Measurements from ENCODE around the gene LYRM4. TPM values are rescaled to one million over a fixed set of nuclear protein-coding genes. Genes with fewer than 3 reads are reported as not detected.

Gene LYRM4
- total RNA-seq, 1 experiment from 2014 or later = 44.3 TPM

- H2BK120ac ChIP-seq (ENCODE audit: low read depth, low read length, poor library complexity, severe bottlenecking) = no peak overlapping the region
- WGBS (ENCODE audit: extremely low coverage, insufficient read length, low lambda C conversion rate) = no CpG with 5 or more reads among the region's 4 CpGs
- no peak overlapping the region for H4K5ac ChIP-seq (ENCODE audit: insufficient read length, low read depth, low read length)
- Mint-ChIP-seq H3K9me3 (no peaks in the 10 kb centered on the region), H3K4me1 (peaks cover 6 to 25% of the 10 kb centered on the region in 2 experiments), H3K27ac (no peak overlapping the region), H3K36me3 (ENCODE audit: insufficient read depth in 1 of 3, low read depth in 3 of 3) (no peaks in the 10 kb centered on the region; a peak in 1 of 7 replicates), H3K4me3 (no peak overlapping the region), H3K27me3 (ENCODE audit: low read depth) (no peaks in the 10 kb centered on the region)
- H3K9ac ChIP-seq (ENCODE audit: extremely low read depth, insufficient read length, low read length) = no peak overlapping the region
- H2AFZ ChIP-seq (ENCODE audit: low read length) = no peak overlapping the region
- no peak overlapping the region for H3K4ac ChIP-seq (ENCODE audit: low read depth, low read length)
- no peak for DNase-seq
- no peaks in the 10 kb centered on the region for H3K9me3 ChIP-seq (ENCODE audit: control insufficient read depth, low read depth, low read length)
- no peak overlapping the region for H2BK5ac ChIP-seq (ENCODE audit: insufficient read length, low read length)
- no peak overlapping the region for H3K56ac ChIP-seq (ENCODE audit: insufficient read length, low read depth, low read length)
- TF ChIP-seq, protein P1, sequence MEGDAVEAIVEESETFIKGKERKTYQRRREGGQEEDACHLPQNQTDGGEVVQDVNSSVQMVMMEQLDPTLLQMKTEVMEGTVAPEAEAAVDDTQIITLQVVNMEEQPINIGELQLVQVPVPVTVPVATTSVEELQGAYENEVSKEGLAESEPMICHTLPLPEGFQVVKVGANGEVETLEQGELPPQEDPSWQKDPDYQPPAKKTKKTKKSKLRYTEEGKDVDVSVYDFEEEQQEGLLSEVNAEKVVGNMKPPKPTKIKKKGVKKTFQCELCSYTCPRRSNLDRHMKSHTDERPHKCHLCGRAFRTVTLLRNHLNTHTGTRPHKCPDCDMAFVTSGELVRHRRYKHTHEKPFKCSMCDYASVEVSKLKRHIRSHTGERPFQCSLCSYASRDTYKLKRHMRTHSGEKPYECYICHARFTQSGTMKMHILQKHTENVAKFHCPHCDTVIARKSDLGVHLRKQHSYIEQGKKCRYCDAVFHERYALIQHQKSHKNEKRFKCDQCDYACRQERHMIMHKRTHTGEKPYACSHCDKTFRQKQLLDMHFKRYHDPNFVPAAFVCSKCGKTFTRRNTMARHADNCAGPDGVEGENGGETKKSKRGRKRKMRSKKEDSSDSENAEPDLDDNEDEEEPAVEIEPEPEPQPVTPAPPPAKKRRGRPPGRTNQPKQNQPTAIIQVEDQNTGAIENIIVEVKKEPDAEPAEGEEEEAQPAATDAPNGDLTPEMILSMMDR (conservative IDR thresholded peaks at IDR 0.05) = no peak
- no peak overlapping the region for H3K4me2 ChIP-seq (ENCODE audit: insufficient read depth, insufficient read length, low read length)
- no peaks in the 10 kb centered on the region for H4K20me1 ChIP-seq (ENCODE audit: control insufficient read depth, insufficient read depth, insufficient read length)
- no peak overlapping the region for H3K27ac ChIP-seq (ENCODE audit: insufficient read length, low read depth, low read length)
- no peaks in the 10 kb centered on the region for H3K23me2 ChIP-seq (ENCODE audit: insufficient read length, low read depth, low read length, poor library complexity, severe bottlenecking)
- H4K8ac ChIP-seq (replicated peaks; ENCODE audit: insufficient read length, low read depth, low read length) = no peak overlapping the region
- no peak overlapping the region for H2BK20ac ChIP-seq (ENCODE audit: low read depth, low read length, poor library complexity, severe bottlenecking)
- no peak overlapping the region for H2BK12ac ChIP-seq (ENCODE audit: insufficient read length, low read depth, low read length)
- no peak overlapping the region for H3K14ac ChIP-seq (ENCODE audit: insufficient read depth, low read length)
- no peaks in the 10 kb centered on the region for H3K79me1 ChIP-seq (ENCODE audit: insufficient read depth, low read depth, low read length, poor library complexity, severe bottlenecking)
- peaks cover 2% of the 10 kb centered on the region; the same call in 1 of the 2 replicates for H3K4me1 ChIP-seq (ENCODE audit: insufficient read depth, low read length)
- no peak overlapping the region for H2AK5ac ChIP-seq (ENCODE audit: insufficient read length, low read length)
- H3K18ac ChIP-seq (ENCODE audit: insufficient read length, low read depth, low read length) = no peak overlapping the region
- H3K23ac ChIP-seq (ENCODE audit: insufficient read length, low read depth, low read length) = no peak overlapping the region
- no peaks in the 10 kb centered on the region for H3K79me2 ChIP-seq (ENCODE audit: insufficient read depth, low read length)
- H3T11ph ChIP-seq (ENCODE audit: low read length) = no peak overlapping the region
- no peaks in the 10 kb centered on the region for H3K27me3 ChIP-seq (ENCODE audit: insufficient read depth, low read length)
- no peak overlapping the region for H2BK15ac ChIP-seq (ENCODE audit: low read depth, low read length)
- no peak overlapping the region for H4K91ac ChIP-seq (ENCODE audit: insufficient read length, low read depth, low read length)
Observed at GRCh38 chr6:5172897-5173474, 87.8 kb downstream of the LYRM4 start.

Data from H9 (cell line).